Psoas muscle (tissue), 8 donors: ENCODE measurements around the gene DYNLL2. TPM values are rescaled to one million over a fixed set of nuclear protein-coding genes. Genes with fewer than 3 reads are reported as not detected.

ENCODE experiments used
- ATAC-seq, 4 donors: fragments of 200-7000 bp; cut with Tn5 transposase; one replicate each; pipeline ENCODE4 v1.9.1; 2020; ENCODE audit warnings: moderate library complexity in 3 of 4, mild to moderate bottlenecking in 2 of 4
- DNase-seq, 2 donors: peaks; one replicate each; pipeline ENCODE4 v3.0.0-alpha.2; 2020
- H3K27ac ChIP-seq: fragments of 200-600 bp; one replicate; pipeline ENCODE4 v1.8.0; 2022
- H3K27me3 ChIP-seq, 3 donors: fragments of 200-600 bp in 1 of 3; one replicate each; pipeline versions ENCODE4 v1.6.1 to v1.8.0; 2013 to 2022; ENCODE audit warnings: low read length in 2 of 3, mild to moderate bottlenecking in 2 of 3, moderate library complexity in 1 of 3; ENCODE audit not compliant: insufficient read depth in 3 of 3
- H3K36me3 ChIP-seq, 2 donors: fragments of 200-600 bp in 1 of 2; one replicate each; pipeline versions ENCODE4 v1.6.1 to v1.8.0; 2013 to 2022; ENCODE audit warnings: low read depth in 1 of 2, mild to moderate bottlenecking in 1 of 2, moderate library complexity in 1 of 2; ENCODE audit not compliant: insufficient read depth in 1 of 2
- H3K4me1 ChIP-seq: fragments of 200-600 bp; one replicate; pipeline ENCODE4 v1.8.0; 2022
- H3K4me3 ChIP-seq: fragments of 200-600 bp; one replicate; pipeline ENCODE4 v1.8.0; 2022; ENCODE audit warnings: mild to moderate bottlenecking
- H3K9me3 ChIP-seq: fragments of 200-600 bp; one replicate; pipeline ENCODE4 v1.8.0; 2022
- WGBS, 3 donors: extraction: QIAGEN DNeasy Blood & Tissue Kit; methylation state at CpG; one replicate each; pipeline versions ENCODE4 v1.1.6 to v1.1.7; 2013; 5-methylcytosine and 5-hydroxymethylcytosine counted together
- intact Hi-C, 2 donors: fragments of 100-400 bp; cut with DNase I; formaldehyde crosslinking; loops; one replicate each; pipeline versions ENCODE4 v1.11.0 to v1.14.2; 2022
- polyA plus RNA-seq, 3 donors: library from polyadenylated mRNA; stranded (reverse); fragments of 200-250 nt; gene quantifications; one replicate each; pipeline ENCODE4 v1.2.3, GENCODE V29; 2013
- total RNA-seq, 4 donors: library from RNA; stranded (reverse); fragmentation: NEBNext Ultra II Directional in 2 of 4; extraction: Animal tissue kit (Norgen Biotek cat#: 25700) in 2 of 4; gene quantifications; one replicate each; pipeline versions ENCODE4 v1.2.1 to v1.2.4, GENCODE V29; 2021 to 2023
- TF ChIP-seq, protein P1 (sequence below): fragments of 200-600 bp; IDR thresholded peaks from one replicate; pipeline ENCODE4 v1.8.0; 2022; ENCODE audit warnings: antibody characterized with exemption
- donor health status: healthy with polysubstance abuse.
- donor health status: DM: no; HTN: no; CAD: no; lungs with moderate emphysema.
- donor health status: Bipolar disorder and iron deficiency.
- donor health status: healthy.
- donor health status: DM: yes; HTN: yes; CAD: no.
- donor health status: DM: no; HTN: no; CAD: no.
- donor health status: DM: no; HTN: no; CAD: no.
- donor health status: DM: yes; HTN: yes; CAD: no.

DYNLL2 gene
- total and polyA plus RNA-seq, 7 donors, result 28.9 to 84.3 (median 46.8) TPM

DNA sequence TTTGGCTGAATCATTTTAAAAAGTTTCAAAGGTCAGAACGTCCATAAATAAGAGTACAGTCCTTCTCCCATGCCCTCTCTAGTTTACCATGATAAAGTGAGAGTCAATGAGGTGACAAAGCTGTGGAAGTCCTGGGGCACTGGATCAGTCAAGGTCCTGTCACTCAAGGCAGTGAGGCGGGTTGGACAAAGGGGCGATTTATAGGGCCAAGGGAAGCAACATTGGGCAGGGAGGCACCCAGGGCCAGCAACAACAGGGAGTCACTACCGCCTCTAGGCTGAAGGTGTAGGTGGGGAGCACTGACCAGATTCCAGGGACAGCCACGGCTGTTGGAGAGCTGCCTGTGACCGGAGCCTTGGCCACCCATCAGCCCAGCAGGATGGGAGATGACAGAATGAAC, 28.6 kb upstream of the DYNLL2 start:
- no peaks in the 10 kb centered on the region for H3K9me3 ChIP-seq
- no peak overlapping the region for H3K4me3 ChIP-seq
- no peaks in the 10 kb centered on the region for H3K27me3 ChIP-seq
- no peaks in the 10 kb centered on the region for H3K4me1 ChIP-seq
- no peak for ATAC-seq
- DNase-seq, result peak in 1 of 2 donors; percentile 15
- H3K27ac ChIP-seq, result no peak overlapping the region
- WGBS, 3 donors, result 80 to 85% (median 81%) methylated on average over 6 of the region's 6 CpGs
- intact Hi-C loops, result no loop called here
- TF ChIP-seq, protein P1, sequence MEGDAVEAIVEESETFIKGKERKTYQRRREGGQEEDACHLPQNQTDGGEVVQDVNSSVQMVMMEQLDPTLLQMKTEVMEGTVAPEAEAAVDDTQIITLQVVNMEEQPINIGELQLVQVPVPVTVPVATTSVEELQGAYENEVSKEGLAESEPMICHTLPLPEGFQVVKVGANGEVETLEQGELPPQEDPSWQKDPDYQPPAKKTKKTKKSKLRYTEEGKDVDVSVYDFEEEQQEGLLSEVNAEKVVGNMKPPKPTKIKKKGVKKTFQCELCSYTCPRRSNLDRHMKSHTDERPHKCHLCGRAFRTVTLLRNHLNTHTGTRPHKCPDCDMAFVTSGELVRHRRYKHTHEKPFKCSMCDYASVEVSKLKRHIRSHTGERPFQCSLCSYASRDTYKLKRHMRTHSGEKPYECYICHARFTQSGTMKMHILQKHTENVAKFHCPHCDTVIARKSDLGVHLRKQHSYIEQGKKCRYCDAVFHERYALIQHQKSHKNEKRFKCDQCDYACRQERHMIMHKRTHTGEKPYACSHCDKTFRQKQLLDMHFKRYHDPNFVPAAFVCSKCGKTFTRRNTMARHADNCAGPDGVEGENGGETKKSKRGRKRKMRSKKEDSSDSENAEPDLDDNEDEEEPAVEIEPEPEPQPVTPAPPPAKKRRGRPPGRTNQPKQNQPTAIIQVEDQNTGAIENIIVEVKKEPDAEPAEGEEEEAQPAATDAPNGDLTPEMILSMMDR, result no peak
- H3K36me3 ChIP-seq, result no peaks in the 10 kb centered on the region

DNA sequence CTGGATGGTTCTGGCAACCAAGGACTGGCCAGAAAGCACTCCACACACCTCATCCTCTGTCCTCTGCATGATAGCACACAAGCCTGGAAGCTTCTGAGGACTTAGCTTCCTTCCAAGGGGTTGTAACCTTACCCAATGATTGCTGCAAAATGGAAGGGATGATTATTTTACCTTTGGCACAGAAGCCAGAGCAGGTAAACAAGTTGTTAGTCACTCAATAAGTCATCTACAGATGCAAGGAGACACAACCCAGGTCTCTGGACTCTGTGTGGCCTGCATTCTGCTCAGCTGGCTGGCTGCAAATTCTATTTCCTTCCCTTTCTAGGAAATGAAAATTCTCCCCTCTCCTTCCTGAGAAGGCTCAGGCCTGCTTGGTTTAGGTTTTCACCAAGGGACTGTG, 26.7 kb upstream of the DYNLL2 start:
- TF ChIP-seq, protein P1, result no peak
- H3K27ac ChIP-seq, result no peak overlapping the region
- intact Hi-C loops, result no loop called here
- no peaks in the 10 kb centered on the region for H3K9me3 ChIP-seq
- DNase-seq (no peak), ATAC-seq (no peak)
- H3K36me3 ChIP-seq, result no peaks in the 10 kb centered on the region
- H3K4me1 ChIP-seq, result no peaks in the 10 kb centered on the region
- no peak overlapping the region for H3K4me3 ChIP-seq
- H3K27me3 ChIP-seq, result no peaks in the 10 kb centered on the region

DNA sequence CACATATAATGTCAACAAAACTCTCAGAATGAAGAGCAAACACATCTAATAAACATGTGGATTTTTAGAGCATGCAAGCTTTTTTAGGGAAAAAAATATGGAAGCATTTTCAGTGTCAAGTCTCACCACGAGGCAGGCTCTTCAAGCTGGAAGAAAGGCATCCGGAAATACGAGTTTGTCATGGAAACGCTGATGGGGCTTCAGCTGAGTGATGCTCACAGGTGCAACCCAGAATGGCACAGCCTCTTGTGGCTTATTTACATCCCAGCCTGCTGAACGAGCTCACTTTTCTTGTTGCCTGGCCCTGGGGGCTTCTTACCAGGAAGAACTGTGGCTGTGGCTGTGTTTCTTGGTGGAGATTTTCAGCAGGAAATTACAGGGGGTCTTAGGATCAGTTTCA, 24.1 kb upstream of the DYNLL2 start:
- TF ChIP-seq, protein P1, result no peak
- Histone ChIP-seq H3K27ac (no peak overlapping the region), H3K27me3 (no peaks in the 10 kb centered on the region), H3K36me3 (no peaks in the 10 kb centered on the region), H3K4me1 (no peaks in the 10 kb centered on the region), H3K9me3 (no peaks in the 10 kb centered on the region), H3K4me3 (no peak overlapping the region)
- WGBS, 3 donors, result 30 to 34% (median 30%) methylated on average over 5 of the region's 5 CpGs
- no peak for DNase-seq
- intact Hi-C loops, result no loop called here
- no peak for ATAC-seq

DNA sequence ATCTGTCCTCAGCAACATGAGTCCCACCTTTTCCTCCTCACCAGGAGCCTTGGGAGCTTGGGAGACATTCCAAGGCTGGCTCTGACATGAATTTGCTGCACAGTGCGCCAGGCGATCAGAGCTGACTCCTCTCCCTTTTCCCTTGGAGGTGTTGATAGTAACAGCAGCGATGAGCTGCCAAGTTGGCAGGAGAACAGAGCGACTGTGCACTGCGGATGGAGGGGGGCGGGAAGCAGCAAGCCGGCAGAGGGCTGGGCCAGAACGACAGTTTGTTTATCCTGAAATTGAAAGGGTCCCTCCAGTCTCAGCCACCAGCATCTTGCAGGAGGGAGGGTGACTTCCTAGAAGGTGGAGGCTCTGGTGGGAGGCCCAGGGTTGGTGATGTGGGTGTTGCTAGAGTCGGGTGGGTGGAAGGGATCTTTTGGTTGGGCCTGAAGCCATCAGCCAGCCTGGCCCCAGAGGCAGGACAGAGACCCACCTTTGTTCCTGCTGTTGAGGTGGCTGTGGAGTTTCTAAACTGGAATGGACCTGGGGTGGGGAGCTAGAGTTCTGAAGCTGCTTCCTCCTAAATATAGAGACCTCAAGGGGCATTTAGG, 22.5 kb upstream of the DYNLL2 start:
- Histone ChIP-seq H3K36me3 (no peaks in the 10 kb centered on the region), H3K27ac (no peak overlapping the region), H3K9me3 (no peaks in the 10 kb centered on the region), H3K27me3 (no peaks in the 10 kb centered on the region), H3K4me1 (no peaks in the 10 kb centered on the region), H3K4me3 (no peak overlapping the region)
- intact Hi-C loops, result no loop called here
- TF ChIP-seq, protein P1, result no peak
- ATAC-seq (peak in 1 of 4 donors; percentile 44), DNase-seq (peak in 1 of 2 donors; percentile 25)
- WGBS, 3 donors, result 7 to 13% (median 10%) methylated on average over 9 of the region's 9 CpGs

DNA sequence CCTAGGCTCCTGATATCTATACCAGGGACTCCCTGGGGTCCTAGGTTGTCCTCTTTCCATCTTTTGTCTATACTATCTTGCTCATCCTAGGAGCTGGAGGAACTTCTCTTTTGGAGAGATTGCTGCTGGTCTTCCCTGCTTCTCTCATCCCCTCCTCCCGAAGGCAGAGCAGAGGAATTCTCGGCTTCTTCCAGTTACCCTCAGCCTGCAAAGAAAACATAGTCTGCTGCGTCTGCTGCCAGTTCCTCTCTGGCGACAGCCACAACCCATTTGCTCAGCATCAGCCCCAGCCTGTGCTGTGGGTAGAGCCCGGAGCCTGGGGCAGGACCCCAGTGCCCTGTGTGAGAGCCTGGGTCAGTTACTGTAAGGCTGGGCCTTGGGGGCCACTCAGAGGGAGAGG, 21.5 kb upstream of the DYNLL2 start:
- H3K9me3 ChIP-seq, result no peaks in the 10 kb centered on the region
- H3K27ac ChIP-seq, result no peak overlapping the region
- DNase-seq (no peak), ATAC-seq (no peak)
- intact Hi-C loops, result no loop called here
- H3K4me3 ChIP-seq, result no peak overlapping the region
- TF ChIP-seq, protein P1, result no peak
- no peaks in the 10 kb centered on the region for H3K27me3 ChIP-seq
- 77 to 86% (median 79%) methylated on average over 5 of the region's 5 CpGs for WGBS, 3 donors
- H3K4me1 ChIP-seq, result no peaks in the 10 kb centered on the region
- H3K36me3 ChIP-seq, result no peaks in the 10 kb centered on the region
